GM21737 (cell line): ENCODE results near the gene ACIN1.

Source experiments
- ATAC-seq: cut with Tn5 transposase; IDR thresholded peaks from one replicate; pipeline ENCODE4 v1.9.1; 2021; ENCODE audit warnings: mild to moderate bottlenecking, moderate library complexity; ENCODE audit not compliant: unreplicated experiment

The ACIN1 gene

DNA sequence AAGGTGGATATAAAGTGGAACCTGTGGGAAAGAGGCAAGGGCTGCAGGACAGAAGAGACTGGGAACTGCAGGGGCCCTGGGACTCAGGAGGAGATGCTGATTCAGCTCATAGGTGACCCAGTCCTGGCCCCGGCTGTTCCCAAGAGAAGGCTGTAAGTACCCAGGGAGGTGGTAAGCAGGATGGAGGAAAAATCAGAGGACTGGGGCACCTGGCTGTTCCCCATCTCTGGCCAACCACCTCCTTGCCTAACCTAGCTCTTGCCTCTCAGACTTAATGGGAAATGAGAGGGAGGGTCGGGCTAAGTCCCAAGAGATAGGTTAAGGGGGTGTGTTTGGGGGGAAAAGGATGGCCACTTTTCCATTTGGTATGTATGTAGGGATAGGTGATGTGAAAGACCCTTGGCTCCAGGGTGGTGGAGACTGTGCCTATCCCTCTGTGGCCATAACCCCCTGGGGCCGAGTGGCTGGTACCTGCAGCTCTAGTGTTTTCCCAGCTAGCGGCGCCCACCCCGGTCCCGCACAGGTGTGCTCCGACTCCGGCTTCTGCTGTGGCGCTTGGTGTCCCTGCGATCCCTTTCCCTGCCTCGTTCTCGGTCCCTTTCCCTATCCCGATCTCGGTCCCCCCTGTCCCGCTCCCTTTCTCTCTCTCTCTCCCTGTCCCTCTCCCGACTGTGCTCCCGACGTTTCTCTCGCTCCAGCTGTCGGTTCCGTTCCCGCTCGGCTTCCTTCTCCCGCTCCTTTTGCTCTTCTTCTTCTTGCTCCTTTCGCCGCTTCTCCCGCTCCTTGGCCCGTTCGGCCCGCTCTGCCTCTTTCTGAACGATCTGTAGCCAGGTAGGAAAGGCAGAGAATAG, 36.1 kb downstream of the ACIN1 start:
- no peak for ATAC-seq

DNA sequence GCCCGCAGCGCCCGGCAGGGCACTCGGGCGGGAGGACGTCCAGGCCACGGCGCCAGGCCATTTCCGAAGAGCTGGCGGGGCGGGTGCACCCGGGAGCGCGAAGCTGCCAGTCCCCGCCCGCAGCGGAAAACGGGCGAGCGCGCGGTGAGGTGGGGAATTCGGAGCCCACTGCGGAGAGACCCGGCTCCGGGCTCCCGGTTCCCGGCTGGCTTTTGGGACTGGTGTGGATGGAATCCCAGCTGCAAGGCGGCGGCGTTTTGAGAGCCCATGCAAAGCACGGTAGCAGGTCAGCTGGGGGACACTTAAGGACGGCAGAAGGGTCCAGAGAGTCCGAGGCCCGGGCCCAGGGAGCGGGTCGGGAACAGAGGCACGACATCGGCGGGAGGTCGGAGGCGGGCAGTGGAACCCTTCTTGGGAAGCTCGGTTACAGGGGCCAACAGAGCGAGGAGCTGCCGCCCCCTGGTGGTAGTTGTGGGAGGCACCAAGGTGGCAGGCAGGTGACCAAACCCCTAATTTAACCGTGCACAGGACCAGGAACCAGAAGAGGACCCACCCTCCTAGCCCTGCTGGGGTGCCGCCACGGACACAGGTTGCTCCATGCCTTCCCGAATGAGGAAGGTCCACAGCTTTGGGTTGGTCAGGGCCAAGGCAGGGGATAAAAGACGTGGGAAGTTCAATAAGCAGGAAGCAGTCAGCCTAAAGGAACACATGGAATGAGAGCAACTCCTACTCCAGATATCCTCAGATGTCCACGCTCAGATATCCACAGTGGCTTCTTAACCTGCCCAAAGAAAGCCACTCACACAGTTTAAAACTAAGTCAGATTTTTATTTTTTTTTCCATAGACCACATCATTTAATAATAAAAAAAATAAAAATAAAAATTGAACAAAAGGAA, 36.9 kb downstream of the ACIN1 start:
- ATAC-seq = peak; percentile 53

DNA sequence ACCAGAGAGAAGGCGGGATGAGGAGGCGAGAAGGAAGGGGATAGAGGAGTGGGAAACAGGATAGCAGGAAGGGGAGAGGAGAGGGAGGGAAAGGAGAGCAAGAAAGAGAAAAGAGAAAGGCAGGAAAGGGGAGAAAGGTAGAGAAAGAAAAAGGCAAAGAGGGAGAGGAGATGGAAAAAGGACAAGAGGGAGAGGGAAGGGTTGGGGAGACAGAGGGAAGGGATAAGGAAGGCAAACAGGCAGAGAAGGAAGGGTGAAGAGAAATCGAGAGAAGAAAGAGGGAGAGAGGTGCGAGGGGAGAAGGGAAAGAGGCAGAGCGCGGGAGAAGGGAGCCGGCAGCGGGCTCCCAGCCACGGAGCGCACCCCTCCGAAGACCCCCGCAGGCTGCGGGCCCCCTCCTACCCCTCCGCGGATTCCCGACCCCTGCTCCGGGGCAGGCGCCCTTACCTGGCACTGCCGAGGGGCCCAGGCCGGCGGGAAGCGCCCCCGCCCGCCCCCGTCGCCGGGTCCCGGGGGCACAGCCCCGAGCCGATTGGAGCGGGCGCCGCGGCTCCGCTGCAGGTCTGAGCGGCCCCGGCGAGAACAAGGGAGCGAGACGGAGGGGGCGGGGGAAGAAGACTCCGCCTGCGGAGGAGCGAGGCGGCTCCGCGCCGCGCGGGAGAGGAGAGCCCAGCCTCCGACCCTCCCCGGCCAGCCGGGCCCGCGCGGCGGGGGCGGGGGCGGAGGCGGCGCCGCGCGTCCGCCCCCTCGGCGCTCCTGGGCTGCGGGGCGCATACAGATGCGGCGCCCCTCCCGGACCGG, 37.8 kb downstream of the ACIN1 start, which contains the start of gene CDH24:
TSS of gene CDH24 (minus strand) at position 565 of the 801 bp plus-strand sequence. CDS start 1,787 bp downstream, outside the sequence.
- ATAC-seq = peak; percentile 43

DNA sequence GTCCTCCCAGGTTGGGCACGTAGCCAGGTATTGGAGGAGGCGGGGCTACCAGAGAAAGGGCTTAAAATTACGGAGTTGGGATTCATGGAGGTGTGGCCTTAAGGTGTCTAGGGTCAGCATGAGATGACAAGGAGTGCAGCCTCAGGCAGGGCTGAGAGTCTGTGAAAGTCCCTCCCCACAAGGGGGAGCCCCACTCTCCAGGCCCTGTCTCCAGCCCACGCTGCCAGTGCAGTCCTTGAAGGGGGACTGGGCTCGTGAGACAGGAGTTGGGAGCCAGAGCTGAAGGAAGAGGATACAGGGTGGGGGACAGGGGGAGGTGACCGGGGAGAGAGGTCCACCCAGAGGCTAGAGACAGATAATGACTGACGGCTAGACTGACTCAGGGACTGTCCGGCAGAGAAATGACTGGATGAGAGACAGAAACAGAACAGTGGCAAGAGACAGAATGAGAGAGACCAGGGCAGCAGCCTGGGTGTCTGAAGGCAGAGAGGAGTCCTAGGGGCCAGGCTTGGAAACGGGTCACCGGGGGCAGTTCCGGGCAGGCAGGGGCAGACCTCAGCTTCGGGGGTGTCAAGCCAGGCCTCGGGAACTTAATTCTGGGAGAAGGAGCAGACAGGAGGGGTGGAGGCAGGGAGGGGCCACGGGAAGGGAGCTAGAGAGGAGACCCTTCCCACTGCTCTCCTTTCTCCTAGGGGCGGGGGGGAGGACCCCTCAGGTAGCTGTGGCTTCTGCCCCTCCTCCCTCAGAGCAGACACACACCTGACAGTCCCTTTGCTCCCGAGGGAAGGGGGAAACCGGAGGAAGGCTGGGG, 38.6 kb downstream of the ACIN1 start:
- ATAC-seq = peak; percentile 50

DNA sequence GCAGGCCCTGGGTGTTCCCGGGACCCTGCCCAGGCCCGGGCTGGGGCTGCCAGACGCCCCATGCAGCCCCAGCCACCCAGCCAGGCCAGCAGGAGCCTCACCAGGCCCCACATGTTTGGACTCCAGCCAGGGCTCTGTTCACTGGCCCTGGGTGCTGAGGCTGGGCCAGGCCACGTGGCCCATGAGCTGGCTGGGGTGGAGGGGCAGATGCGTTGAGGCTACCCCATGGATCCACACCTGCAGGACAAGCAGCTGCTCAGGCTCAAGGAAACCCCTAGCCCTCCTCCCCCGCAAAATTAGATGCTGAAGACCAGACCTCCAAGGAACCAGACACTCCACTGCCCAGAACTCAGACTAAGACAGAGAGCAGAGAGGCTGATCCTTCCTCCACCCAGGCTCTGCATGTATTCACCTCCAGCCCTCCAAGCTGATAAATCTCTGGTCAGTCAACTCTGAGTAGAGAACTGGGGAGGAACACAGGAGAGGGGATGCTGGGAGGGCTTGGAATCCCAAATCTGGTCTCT, 39.3 kb downstream of the ACIN1 start:
- ATAC-seq = no peak

DNA sequence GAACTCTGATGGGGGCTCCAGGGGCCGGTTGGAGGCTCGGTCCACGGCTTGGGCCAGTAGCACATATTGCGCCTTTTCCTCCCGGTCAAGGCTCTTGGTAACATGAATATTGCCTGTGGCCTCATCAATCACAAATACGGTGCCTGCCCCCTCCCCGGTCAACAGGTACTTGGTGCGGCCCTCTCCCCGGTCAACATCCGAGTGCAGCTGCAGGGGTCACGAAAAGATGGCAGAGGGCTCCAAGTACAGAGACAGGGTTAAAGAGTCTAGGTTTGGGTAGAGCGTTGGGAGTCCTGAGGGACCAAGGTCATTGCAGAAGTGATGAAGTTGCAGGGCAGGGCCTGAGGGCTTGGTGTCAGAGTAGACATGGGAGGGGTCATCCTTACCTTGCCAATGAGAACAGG, 39.8 kb downstream of the ACIN1 start:
- ATAC-seq = no peak

DNA sequence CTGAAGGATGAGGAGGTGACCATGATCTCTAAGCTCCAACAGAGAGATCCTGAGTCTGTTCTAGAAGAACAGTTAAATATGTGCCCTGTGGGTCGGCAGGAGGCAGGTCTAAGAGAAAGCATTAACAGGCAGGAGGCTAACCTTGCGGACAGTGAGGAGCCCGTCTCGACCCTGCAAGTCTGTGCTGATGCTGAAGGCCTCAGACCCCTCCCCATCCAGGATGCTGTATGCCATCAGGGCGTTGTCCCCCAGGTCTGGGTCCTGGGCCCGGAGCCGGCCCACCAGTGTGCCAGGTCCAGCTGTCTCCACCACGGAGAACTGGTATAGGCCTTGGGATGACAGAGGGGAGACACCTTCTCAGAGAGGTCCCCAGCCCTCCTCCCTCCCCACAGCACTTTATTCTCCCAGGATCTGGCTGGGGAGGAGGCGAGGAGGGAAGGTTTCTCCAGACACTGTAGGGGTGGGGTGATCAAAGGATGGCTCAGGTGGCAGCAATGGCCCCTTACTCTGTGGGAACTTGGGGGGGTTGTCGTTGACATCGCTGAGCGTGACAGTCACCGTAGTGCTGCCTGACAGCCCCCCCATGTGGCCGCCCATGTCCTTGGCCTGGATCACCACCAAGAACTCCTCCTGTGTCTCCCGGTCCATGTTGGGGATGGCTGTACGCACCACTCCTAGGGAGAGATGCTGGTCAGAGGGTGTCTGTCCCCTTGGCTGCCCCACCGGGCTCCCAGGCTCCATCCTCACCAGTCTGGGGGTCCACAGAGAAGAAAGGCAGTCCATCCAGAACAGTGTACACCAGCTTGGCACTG, 40.7 kb downstream of the ACIN1 start:
- ATAC-seq = no peak

DNA sequence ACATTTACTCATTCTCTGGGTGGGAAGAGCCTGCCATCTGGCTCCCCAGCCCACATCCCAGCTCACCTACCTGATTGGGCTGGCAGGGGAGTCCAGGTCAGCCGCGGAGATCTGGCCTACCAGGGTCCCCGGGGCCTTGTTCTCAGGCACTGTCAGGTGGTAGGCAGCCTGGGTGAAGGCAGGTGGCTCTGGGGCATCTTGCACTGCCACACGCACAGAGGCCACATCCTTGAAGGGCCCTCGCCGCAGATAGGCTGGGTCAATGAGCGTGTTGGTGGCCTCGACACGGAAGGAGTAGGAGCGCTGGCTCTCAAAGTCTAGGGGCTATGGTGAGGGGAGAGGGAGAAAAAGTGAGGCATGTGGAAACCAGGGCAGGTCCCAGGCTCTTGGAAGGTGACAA, 41.5 kb downstream of the ACIN1 start:
- ATAC-seq = no peak

DNA sequence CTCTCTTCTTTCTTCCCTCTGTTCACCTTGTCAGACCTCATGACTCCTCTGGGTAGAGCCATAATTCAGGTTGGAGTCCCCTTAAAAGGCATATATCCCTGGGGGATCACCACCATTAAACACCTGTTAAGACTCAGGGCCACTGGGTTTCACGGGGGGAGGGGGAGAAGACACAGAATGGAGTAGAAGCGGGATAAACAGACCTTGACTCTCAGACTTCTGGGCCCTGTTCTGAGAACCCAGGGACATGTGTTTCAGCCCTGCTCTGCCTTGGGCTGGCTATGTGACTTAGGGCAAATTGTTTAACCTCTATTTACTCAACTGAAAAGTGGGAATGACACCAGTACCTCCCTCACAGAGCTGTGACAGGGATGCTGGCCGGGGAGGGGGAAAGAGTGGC, 42.3 kb downstream of the ACIN1 start:
- no peak for ATAC-seq

DNA sequence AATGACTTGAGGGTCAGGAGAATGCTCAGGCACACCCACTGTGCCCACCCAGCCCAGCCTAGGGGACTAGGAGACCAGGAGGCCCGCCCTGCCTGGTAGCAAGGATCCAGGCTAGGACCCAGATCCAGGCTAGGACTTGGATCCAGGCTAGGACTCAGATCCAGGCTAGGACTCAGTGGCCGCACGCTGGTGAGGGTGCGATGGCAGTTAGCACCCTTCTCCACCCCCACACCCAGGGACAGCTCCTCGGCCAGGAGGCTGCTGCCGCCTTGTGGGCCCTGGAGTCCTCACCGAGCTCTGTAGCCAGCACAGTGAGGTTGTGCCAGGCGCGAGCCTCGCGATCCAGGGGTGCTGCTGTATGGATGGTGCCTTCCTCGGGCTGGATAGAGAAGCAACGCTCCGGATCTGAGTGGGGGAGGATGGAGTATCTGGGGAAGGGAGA, 42.7 kb downstream of the ACIN1 start:
- ATAC-seq = no peak

DNA sequence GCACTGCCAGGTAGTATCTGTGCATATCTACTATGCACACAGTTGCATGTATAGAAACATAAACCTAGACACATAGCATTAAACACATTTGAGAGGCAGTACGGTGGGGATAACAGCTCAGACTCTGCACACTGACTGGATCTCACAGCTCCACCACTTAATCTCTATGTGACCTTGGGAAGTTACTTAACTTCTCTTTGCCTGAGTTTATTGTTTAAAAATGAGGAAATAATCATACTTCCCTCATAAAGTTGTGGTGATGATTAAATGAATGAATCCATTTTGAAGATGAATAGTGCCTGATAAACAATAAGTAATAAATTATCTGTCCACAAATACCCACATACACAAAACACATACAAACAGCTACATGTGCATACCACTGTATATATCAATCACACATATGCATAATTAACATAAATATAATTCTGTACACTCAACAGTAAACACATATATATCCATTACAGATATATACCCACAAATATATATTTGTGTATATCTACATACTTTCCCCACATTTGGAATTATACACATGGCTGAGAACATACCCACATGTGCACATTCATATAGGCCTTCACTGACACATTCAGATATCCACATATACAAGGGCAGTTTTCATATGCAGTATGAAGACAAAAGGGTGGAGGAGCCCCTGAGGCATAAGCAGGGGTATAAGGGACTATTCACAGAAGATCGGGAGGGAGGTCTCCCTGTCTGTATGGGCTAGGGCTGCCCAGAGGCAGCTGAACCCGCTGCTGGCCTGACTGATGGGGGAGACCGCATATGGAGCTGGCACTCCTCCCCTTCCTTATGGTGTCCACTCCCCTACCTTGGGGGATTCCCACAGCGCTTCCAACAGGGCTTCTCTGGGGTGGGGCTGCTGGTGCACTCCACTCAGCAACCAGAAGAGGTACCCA, 43.5 kb downstream of the ACIN1 start:
- ATAC-seq = no peak

DNA sequence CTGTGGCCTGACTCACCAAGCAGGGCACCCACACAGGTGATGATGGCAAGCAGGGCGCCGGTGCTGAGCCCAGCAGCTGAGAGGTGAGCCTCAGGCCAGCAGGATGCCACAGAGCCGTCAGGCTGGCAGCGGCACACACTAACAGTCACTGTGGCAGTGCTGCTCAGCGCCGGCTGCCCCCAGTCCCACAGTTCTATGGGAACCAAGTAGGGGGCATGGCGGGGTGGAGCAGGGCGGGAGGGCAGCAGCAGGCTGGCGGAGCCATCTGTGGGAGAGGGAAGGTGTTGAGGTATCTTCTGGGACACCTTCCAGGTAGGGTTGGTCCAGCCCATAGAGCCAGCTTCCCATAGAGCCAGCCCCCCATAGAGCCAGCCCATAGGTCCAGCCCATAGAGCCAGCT, 45.9 kb downstream of the ACIN1 start:
- no peak for ATAC-seq

DNA sequence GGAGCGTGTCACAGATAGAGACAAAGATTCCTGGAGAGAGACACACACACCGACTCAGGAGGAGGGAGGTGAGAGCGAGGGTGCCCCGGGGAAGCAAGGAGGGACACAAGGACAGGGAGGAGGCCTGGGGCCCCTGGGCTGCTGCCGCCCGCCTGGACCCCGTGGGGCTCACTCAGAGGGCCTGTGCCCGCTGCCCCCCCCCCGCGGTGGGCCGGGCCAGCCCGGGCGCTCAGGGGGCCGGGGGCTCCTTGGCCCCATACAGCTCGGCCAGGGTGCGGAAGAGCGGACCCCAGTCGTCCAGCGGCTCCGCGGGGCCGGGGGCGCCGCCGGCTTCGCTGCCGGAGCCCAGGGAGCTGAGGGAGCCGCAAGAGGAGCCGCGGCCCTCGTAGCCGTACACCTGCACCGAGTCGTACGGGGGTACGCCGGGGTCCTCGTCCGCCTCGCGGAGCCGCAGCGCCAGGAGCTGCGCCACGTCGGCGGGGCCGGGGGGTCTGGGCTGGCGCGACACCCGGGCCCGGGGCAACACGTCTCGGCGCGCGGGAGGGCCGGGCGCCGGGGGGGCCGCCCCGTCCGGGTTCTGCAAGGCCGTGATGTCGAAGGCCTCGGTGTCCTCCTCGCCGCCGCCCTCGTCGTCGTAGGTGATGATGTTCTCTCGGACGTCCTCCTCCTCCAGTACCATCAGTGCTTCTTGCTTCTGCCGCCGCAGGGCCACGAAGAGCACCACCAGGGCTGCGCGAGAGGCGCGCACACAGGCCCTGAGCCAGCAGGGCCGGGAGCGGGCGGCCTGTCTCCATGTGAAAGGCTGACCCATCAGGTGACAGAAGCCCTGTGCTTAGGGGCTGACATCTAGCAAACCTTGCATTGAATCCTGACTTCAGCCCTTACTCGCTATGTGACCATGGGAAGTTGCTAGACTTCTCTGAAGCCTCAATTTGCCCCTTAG, 46.9 kb downstream of the ACIN1 start:
- no peak for ATAC-seq

DNA sequence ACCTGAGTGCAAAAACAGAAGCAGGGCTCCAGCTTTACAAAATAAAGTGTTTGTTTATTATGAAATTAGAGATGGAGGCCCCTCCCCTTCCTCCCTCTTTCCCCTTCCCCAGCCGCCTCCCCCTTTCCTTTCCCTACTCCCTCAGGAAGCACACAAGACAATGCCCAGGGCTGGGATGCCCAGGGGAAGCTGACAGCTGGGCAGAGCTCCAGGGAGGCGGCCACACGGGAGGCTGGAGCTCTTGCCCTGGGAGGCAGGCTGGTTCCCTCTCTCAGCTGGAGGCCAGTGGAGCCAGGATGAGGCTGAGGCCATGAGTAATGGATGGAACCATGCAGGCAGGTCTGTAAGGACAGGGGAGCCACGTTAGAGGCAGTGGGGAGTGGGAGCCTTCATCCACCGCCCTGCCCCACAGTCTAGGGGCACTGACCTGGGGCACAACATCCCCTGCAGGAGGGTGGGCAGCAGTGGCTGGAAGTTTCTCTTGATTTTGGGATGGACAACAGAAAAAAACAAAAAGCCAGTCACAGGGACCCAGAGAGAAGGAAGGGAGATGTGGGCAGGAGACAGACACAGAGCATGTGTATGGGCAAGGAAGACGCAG, 47.8 kb downstream of the ACIN1 start:
- ATAC-seq = no peak

DNA sequence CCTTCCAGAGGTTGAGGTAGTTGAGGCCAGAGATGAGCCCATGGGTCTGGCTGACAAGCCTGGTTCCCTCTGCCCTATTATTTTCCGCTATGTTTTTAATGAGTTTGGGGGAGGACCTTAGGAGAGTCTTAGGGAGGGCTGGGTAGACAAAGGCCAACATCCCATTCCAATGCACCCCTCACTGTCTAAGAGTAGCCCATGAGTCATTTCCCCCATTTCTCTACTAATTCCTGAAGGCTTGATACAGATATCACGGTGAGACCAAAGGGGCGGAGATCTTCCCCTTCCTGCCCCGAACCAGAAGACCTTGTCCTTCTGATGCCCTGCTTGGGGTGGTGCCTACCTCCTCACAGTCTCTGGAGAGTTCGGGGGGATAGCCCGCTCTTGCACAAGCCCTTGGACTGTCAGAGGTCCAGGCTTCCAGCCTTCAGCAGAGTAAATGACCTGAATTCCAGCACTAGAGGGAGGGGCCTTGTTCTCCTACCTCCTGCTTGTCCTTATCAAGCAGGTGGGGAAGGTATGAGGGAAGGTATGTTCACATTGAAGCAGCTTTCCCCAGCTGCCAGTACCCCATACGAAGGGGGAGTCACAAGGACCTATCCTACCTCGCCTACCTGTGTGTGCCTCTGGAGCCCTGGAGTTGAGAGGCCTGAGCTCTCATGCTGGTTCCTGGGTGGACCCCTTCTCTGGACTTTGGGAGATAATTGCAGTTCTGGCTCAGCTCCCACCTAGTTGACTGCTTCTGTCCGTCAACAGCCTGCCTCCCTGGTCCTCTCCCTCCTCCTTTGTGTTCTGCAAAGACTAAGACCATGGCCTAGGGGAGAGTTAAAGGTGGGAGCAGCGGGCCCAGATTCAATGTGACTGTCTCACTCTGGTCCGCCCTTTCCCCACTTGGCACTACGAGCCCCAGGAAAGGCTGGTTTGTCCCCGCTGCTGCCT, 49.2 kb downstream of the ACIN1 start:
- ATAC-seq = no peak
